HG03066 (cell line): Measurements from ENCODE around the gene B4GALNT4.
"Not testable (repeated sequence)": the region's sequence is repeated elsewhere in the genome, so short reads cannot be mapped to it uniquely, and the experiment has no call there.

ENCODE experiments used
- ATAC-seq: cut with Tn5 transposase; IDR thresholded peaks from one replicate; pipeline ENCODE4 v1.9.1; 2021; ENCODE audit warnings: low read depth; ENCODE audit not compliant: unreplicated experiment

B4GALNT4 gene

GRCh38 chr11:390175-390574 lies 20.9 kb downstream of the B4GALNT4 start:
- no peak for ATAC-seq

GRCh38 chr11:391117-392017 lies 22.1 kb downstream of the B4GALNT4 start:
- ATAC-seq, result no peak

DNA sequence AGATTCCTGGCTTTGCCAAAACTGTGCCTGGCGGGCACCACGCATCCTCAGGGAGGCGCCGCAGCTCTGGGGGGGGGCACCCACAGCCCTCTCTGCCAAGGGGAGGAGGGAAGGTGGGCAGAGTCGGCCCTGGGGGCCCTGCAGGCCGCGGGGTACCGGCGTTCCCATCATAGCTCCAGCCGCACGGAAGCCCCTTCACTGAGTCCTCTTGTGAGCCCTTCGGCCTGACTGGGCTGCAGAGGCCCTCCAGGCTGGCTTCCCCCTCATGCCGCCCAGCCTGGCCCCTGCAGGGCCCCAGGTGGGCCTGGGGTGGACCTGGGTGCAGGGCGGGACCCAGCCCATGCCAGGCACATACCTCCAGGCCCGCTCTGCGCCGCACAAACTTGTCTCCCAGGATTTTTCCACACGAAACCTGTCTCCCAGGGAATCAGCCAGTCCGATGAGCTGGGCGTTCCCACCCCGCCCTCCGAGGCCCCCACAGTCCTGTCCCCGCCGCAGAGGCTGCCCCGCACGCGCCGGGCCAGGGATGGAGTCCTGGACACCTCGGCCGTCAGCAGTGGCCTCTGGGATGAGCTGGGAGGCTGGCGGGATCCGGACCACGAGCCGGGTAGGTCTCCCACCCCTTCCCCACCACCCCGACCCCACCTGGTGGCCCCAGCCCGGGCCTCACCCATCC lies 22.9 kb downstream of the B4GALNT4 start:
- ATAC-seq, result no peak

DNA sequence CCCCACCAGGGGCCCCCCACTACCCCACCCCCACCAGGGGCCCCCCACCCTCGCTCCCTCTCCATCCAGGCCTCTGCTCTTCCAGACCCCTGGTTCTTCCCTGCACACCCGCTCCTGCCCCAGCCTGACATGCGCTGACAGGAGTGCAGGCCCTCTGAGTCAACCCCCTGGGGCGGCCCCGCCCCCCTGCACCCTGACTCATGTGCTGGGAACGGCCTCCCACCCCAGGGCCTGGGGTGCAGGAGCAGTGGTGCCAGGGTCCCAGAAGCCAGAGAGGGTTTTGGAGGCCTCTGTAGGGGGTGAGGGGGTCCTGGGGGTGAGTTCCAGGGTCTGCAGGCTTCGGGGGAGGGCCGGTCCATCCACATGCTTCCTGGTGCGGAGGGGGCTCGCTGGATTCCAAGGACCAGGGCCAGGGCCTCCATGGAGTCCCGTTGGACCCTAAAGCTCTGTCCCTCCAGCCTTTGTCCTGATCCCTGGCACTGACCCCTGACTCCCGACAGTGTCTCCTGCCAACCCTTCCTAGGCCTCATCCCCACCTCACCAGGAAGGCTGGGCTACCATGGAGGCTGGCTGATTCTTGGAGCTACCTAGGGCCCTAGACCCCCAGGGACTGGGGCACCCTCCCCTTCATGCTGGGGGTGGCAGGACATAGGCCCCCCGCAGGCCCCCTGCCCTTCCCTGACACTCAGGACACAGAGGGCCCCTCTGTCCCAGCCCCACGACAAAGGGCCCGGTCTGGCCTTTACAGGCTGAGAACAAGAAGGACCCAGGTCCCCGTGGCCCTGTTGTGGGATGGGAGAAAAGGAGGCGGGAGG lies 24.1 kb downstream of the B4GALNT4 start:
- ATAC-seq, result no peak

DNA sequence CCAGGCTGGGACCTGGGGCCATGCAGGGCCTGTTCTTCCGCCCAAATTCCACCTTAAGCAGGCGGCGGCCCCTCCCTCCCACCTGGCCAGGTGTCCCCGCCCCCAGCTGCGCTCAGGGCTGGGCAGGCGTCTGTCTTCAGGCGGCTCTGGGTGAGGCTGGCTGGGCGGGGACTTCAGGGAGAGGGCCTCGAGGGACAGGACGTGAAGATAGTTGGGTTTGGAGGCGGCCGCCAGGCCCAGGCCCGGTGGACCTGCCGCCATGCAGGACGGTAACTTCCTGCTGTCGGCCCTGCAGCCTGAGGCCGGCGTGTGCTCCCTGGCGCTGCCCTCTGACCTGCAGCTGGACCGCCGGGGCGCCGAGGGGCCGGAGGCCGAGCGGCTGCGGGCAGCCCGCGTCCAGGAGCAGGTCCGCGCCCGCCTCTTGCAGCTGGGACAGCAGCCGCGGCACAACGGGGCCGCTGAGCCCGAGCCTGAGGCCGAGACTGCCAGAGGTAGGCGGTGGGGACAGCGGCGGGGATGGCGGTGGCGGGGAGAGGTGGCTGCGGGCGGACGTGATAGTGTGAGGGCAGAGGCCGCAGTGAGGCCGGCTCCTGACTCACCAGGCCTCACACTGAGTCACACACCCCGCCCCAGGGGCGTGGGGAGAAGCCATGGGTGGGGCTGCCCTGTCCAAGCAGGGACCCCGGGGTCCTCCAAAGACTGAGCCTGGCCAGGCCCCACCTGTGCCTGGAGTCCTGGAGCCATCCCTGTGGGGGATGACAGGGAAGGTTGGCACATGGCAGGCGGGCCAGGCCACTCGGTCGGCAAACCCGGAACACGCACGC lies 24.9 kb downstream of the B4GALNT4 start, which contains the start of gene PKP3:
Gene PKP3 (plus strand): TSS at position 176 of the 824 bp plus-strand sequence. CDS start 84 bp downstream, at position 260.
- ATAC-seq, result no peak

DNA sequence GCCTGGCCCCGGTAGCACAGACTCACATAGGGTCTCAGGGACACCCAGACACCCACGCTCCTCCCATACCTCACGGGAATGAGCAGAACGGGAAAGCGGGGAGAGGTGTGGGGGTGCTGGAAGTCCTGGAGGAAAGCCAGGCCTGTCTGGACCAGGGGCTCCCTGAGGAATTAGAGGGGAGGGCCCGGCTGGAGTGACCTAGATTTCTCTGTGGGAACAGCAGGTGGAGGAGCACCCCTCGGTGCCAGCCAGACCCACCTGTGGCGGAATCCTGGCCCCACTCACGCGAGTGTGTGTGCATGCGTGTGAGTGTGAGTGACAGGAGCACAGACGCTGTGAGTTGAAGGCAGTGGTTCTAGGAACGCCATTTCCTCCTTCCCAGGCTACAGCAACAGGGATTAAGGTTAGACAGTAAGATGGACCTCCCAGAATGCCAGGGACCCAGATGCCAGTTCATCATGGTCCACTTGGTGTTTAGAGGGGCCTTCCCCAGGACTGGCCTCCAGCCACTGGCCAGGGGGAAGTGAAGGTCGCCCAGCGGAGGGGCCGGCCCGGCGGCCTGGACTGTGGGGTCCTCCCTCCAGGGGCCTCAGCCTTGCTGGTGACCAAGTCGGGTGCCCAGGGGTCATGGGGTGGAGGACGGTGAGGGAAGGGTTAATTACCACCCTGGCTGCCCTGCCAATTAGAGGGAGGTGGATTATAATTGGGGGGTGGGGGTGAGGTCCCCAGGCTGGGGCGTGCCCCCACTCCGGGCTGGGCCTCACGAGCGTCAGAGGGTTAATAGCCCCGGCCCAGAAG lies 25.8 kb downstream of the B4GALNT4 start:
- no peak for ATAC-seq

GRCh38 chr11:395866-396265 lies 26.6 kb downstream of the B4GALNT4 start:
- no peak for ATAC-seq

- no peak for ATAC-seq
These were observed 27.2 kb downstream of the B4GALNT4 start for GRCh38 chr11:396511-396947.

DNA sequence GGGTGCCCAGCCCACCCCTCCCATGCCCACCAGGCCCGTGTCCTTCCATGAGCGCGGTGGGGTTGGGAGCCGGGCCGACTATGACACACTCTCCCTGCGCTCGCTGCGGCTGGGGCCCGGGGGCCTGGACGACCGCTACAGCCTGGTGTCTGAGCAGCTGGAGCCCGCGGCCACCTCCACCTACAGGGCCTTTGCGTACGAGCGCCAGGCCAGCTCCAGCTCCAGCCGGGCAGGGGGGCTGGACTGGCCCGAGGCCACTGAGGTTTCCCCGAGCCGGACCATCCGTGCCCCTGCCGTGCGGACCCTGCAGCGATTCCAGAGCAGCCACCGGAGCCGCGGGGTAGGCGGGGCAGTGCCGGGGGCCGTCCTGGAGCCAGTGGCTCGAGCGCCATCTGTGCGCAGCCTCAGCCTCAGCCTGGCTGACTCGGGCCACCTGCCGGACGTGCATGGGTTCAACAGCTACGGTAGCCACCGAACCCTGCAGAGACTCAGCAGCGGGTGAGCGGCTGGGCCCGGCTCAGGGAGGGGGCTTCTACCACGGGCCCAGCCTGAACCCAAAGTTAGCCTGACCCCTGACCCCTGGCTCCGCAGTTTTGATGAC lies 27.7 kb downstream of the B4GALNT4 start:
- peak; percentile 52 for ATAC-seq

DNA sequence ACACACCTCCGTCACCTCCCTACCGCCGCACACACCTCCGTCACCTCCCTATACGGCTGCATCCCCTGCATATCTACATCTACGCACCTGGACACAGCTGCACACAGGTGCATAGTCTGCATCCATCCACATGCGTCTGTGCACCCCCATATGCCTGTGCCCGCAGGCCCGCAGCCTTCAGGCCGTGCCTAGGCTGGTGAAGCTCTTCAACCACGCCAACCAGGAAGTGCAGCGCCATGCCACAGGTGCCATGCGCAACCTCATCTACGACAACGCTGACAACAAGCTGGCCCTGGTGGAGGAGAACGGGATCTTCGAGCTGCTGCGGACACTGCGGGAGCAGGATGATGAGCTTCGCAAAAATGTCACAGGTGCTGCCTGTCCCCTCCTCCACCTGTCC lies 29.5 kb downstream of the B4GALNT4 start:
- no peak for ATAC-seq

GRCh38 chr11:399731-400211 lies 30.5 kb downstream of the B4GALNT4 start:
- ATAC-seq, result no peak

GRCh38 chr11:400241-400689 lies 31.0 kb downstream of the B4GALNT4 start:
- no peak for ATAC-seq

GRCh38 chr11:401196-401595 lies 31.9 kb downstream of the B4GALNT4 start:
- ATAC-seq, result not testable (repeated sequence)

DNA sequence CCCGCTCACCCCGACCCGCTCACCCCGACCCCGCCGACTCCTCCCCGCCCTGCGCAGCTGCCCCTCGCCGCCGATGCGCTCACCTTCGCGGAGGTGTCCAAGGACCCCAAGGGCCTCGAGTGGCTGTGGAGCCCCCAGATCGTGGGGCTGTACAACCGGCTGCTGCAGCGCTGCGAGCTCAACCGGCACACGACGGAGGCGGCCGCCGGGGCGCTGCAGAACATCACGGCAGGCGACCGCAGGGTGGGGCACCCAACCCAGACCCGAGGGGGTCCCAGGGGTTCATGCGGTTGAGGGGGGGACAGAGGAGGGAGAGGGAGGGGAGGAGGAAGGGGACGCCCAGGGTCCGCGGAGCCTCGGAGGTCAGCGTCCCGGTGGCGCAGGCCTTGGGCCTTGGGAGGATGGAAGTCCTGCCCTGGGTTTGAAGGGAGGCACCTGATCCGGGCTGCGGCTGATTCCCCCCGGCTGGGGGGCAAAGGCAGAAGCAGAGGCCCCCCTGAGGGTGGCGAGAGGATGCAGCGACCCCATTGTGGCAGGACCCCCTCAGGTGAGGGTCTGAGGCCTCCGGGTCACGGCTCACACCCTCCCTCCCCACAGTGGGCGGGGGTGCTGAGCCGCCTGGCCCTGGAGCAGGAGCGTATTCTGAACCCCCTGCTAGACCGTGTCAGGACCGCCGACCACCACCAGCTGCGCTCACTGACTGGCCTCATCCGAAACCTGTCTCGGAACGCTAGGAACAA lies 33.9 kb downstream of the B4GALNT4 start:
- no peak for ATAC-seq

DNA sequence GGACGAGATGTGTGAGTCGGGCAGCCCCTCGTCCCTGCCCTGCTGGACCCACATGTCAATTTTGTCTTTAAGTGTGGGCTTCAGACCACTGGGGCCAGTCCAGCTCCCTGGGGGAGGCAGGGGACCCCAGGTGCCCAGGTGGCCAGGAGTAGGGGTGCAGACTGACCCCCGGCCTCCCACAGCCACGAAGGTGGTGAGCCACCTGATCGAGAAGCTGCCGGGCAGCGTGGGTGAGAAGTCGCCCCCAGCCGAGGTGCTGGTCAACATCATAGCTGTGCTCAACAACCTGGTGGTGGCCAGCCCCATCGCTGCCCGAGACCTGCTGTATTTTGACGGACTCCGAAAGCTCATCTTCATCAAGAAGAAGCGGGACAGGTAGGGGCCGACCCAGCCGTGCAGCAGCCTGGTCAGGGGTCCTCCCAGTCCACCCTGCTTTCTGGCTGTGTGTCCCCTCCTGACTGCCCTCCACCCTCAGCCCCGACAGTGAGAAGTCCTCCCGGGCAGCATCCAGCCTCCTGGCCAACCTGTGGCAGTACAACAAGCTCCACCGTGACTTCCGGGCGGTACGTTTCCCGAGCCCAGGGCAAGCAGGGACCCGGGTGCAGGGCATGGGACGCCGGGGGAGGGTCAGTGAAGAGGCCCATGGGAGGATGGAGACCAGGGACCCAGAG lies 34.6 kb downstream of the B4GALNT4 start:
- no peak for ATAC-seq

DNA sequence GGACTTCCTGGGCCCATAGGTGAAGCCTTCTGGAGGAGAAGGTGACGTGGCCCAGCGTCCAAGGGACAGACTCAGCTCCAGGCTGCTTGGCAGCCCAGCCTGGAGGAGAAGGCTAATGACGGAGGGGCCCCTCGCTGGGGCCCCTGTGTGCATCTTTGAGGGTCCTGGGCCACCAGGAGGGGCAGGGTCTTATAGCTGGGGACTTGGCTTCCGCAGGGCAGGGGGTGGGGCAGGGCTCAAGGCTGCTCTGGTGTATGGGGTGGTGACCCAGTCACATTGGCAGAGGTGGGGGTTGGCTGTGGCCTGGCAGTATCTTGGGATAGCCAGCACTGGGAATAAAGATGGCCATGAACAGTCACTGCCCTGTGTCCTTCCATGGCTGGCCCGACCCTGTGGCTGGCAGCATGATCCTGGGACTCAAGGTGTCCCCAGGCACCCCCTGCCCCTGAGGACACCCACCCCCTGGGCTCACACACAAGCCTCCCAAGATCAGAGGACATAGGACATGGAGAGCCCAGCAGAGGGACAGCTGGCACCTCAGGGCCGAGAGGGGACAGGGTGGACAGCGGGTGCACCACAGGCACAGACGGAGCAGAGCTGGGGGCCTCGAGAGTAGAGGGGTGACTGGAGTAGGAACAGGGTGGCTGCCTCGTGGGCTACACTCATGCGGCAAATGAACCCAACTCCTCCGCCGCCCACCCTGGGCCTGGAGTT lies 35.4 kb downstream of the B4GALNT4 start:
- ATAC-seq, result no peak
